Kidney capillary endothelial cell (primary cell): ENCODE data around the gene ZNF578.
A peak's percentile ranks its signal among the peaks of the same experiment; 100 is the strongest.
"Not testable (repeated sequence)": the region's sequence is repeated elsewhere in the genome, so short reads cannot be mapped to it uniquely, and the experiment has no call there.

Source experiments
- DNase-seq: peaks from one replicate; pipeline ENCODE4 v3.0.0-alpha.2; 2018; ENCODE audit warnings: low spot score

Gene ZNF578

GRCh38 chr19:52516191-52516590 lies 62.8 kb downstream of the ZNF578 start:
- DNase-seq, result no peak

- DNase-seq, result no peak
Observed at GRCh38 chr19:52518646-52519045, 65.3 kb downstream of the ZNF578 start.

- DNase-seq, result not testable (repeated sequence)
Observed at GRCh38 chr19:52519175-52519574, 65.8 kb downstream of the ZNF578 start.

- DNase-seq, result no peak
Observed at GRCh38 chr19:52520013-52520412, 66.7 kb downstream of the ZNF578 start.

- no peak for DNase-seq
Observed at GRCh38 chr19:52522551-52522950, 69.2 kb downstream of the ZNF578 start.

GRCh38 chr19:52524086-52524485 lies 70.7 kb downstream of the ZNF578 start:
- DNase-seq, result no peak

GRCh38 chr19:52527134-52527955 lies 74.0 kb downstream of the ZNF578 start, which contains the start of gene ZNF808:
Gene ZNF808 (plus strand): TSS chr19:52527668. CDS start chr19:52543285, 15,617 bp downstream.
- DNase-seq, result peak; percentile 85

- DNase-seq, result no peak
Observed at GRCh38 chr19:52527956-52528351, 74.6 kb downstream of the ZNF578 start.

- DNase-seq, result no peak
Observed at GRCh38 chr19:52532480-52532879, 79.1 kb downstream of the ZNF578 start.

- no peak for DNase-seq
Observed at GRCh38 chr19:52533901-52534300, 80.5 kb downstream of the ZNF578 start.

GRCh38 chr19:52535385-52535770 lies 82.0 kb downstream of the ZNF578 start:
- not testable (repeated sequence) for DNase-seq

GRCh38 chr19:52535771-52536447 lies 82.6 kb downstream of the ZNF578 start:
- DNase-seq, result peak; percentile 52

GRCh38 chr19:52536448-52536800 lies 83.1 kb downstream of the ZNF578 start:
- no peak for DNase-seq

- not testable (repeated sequence) for DNase-seq
Observed at GRCh38 chr19:52538815-52539214, 85.5 kb downstream of the ZNF578 start.

GRCh38 chr19:52541176-52541575 lies 87.8 kb downstream of the ZNF578 start:
- not testable (repeated sequence) for DNase-seq

GRCh38 chr19:52541608-52542007 lies 88.3 kb downstream of the ZNF578 start:
- no peak for DNase-seq

- DNase-seq, result not testable (repeated sequence)
Observed at GRCh38 chr19:52542541-52542940, 89.2 kb downstream of the ZNF578 start.

GRCh38 chr19:52542984-52543664 lies 89.8 kb downstream of the ZNF578 start:
- DNase-seq, result peak; percentile 56

- no peak for DNase-seq
Observed at GRCh38 chr19:52554216-52554971, 101.0 kb downstream of the ZNF578 start.

GRCh38 chr19:52557231-52557995 lies 104.1 kb downstream of the ZNF578 start:
- DNase-seq, result no peak

GRCh38 chr19:52558732-52559445 lies 105.5 kb downstream of the ZNF578 start:
- not testable (repeated sequence) for DNase-seq
